HepG2 (cell line): ENCODE measurements around the gene MRNIP. TPM values are rescaled to one million over a fixed set of nuclear protein-coding genes. Genes with fewer than 3 reads are reported as not detected.

Source experiments
- AGO2 ChIP-seq: fragments of 200-400 bp; formaldehyde crosslinking; optimal IDR thresholded peaks from 2 replicates; pipeline ENCODE3; 2017; ENCODE audit warnings: mild to moderate bottlenecking, low read depth, low read length, moderate library complexity
- ARNT ChIP-seq: fragments of 450-650 bp; IDR thresholded peaks from 2 replicates; pipeline ENCODE4 v1.6.1; 2017
- FOXA1 ChIP-seq, 2 experiments: fragments of 450-650 bp in 1 of 2; sonication (generic) in 1 of 2; formaldehyde crosslinking in 1 of 2; IDR thresholded peaks; 2 replicates each; pipeline versions ENCODE4 v1.4.0 to v1.6.1; 2016 to 2020; ENCODE audit warnings: missing genetic modification reagents in 1 of 2
- KLF12 ChIP-seq: sonication (generic); formaldehyde crosslinking; IDR thresholded peaks from 2 replicates; pipeline ENCODE4 v1.4.0; 2020; ENCODE audit warnings: missing genetic modification reagents, borderline replicate concordance
- NR2C2 ChIP-seq: sonication (generic); formaldehyde crosslinking; IDR thresholded peaks from 2 replicates; pipeline ENCODE4 v1.4.0; 2020; ENCODE audit warnings: missing genetic modification reagents, mild to moderate bottlenecking, moderate library complexity, borderline replicate concordance
- SKI ChIP-seq: fragments of 450-650 bp; IDR thresholded peaks from one replicate; pipeline ENCODE4 v1.6.1; 2018; ENCODE audit warnings: mild to moderate bottlenecking; ENCODE audit not compliant: partially characterized antibody
- THYN1 ChIP-seq: sonication (generic); formaldehyde crosslinking; IDR thresholded peaks from 2 replicates; pipeline ENCODE4 v1.8.1; 2023; ENCODE audit warnings: low read depth, mild to moderate bottlenecking, moderate library complexity, missing genetic modification reagents, borderline replicate concordance
- ZNF382 ChIP-seq: sonication (generic); formaldehyde crosslinking; IDR thresholded peaks from 2 replicates; pipeline ENCODE4 v1.5.0; 2020; ENCODE audit warnings: missing genetic modification reagents, mild to moderate bottlenecking, borderline replicate concordance
- ZSCAN12 ChIP-seq: sonication (generic); formaldehyde crosslinking; IDR thresholded peaks from 2 replicates; pipeline ENCODE4 v1.9.0; 2021; ENCODE audit warnings: mild to moderate bottlenecking, missing genetic modification reagents
- polyA plus RNA-seq, 8 experiments: library from polyadenylated mRNA; depleted of rRNA in 3 of 8; stranded (reverse) in 7 of 8; unstranded in 1 of 8; fragments of >200 nt; fragmentation: Illumina TruSeq in 4 of 8; extraction: Trizol in 4 of 8; gene quantifications; 2 replicates each; pipeline versions ENCODE4 v1.2.1 to v1.2.3, GENCODE V29; 2011 to 2016; ENCODE audit warnings: low read depth in 4 of 8, missing spikeins in 1 of 8, mixed read lengths in 1 of 8; ENCODE audit not compliant: insufficient read depth in 1 of 8
- total RNA-seq, 5 experiments: library from RNA; depleted of rRNA; stranded (reverse); fragments of >200 nt; fragmentation: Illumina TruSeq; extraction: Trizol; gene quantifications; 2 replicates each; pipeline ENCODE4 v1.2.3, GENCODE V29; 2016; ENCODE audit warnings: low read depth in 1 of 5
- TF ChIP-seq, protein P1 (sequence below): sonication (generic); formaldehyde crosslinking; IDR thresholded peaks from 2 replicates; pipeline ENCODE4 v1.4.0; 2020; ENCODE audit warnings: mild to moderate bottlenecking, missing genetic modification reagents
- TF ChIP-seq, protein P2 (sequence below): IDR thresholded peaks from 2 replicates; pipeline ENCODE4 v1.6.1; 2016; ENCODE audit warnings: missing genetic modification reagents, missing compliant biosample characterization
- TF ChIP-seq, protein P3 (sequence below): sonication (generic); formaldehyde crosslinking; IDR thresholded peaks from 2 replicates; pipeline ENCODE4 v1.5.0; 2020; ENCODE audit warnings: missing genetic modification reagents

The MRNIP gene
- total and polyA plus RNA-seq, 2 of the 13 experiments (the other 11 are each of a cell fraction or from before 2014, with no cell fraction given): 15.5 to 34.1 TPM

DNA sequence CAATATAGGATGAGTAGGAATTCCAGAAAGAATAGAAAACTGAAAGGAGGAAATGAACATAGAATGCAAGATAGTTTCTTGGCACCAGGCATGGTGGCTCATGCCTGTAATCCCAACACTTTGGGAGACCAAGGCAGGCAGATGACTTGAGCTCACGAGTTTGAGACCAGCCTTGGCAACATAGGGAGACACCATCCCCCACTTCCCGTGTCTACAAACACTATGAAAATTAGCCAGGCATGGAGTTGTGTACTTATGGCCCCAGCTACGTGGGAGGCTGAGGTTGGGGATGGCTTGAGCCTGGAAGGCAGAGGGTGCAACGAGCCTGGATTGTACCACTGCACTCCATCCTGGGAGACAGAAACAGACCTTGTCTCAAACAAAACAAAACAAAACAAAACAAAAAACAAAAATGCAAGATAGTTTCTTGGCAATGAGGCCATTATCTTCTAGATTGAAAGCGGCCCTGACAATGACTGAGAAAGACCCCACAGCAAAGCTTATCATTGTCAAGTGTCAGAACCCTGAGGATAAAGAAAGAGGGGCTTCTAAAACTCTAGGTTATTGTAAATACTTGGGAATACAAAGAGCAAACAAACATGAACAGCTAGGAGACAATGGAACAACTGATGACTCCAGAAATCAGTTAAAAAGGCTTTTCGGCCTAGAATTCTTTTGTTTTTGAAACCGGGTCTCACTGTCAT lies 28.7 kb downstream of the MRNIP start (continued):
- TF ChIP-seq, protein P1, sequence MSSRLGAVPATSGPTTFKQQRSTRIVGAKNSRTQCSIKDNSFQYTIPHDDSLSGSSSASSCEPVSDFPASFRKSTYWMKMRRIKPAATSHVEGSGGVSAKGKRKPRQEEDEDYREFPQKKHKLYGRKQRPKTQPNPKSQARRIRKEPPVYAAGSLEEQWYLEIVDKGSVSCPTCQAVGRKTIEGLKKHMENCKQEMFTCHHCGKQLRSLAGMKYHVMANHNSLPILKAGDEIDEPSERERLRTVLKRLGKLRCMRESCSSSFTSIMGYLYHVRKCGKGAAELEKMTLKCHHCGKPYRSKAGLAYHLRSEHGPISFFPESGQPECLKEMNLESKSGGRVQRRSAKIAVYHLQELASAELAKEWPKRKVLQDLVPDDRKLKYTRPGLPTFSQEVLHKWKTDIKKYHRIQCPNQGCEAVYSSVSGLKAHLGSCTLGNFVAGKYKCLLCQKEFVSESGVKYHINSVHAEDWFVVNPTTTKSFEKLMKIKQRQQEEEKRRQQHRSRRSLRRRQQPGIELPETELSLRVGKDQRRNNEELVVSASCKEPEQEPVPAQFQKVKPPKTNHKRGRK (CRISPR knock-in tag): no peak
- no peak for TF ChIP-seq ARNT
- peak; percentile 29 for TF ChIP-seq AGO2
- TF ChIP-seq SKI: no peak
- TF ChIP-seq FOXA1 (IDR thresholded peaks at IDR 0.05): no peak
- peak; percentile 18; the same call in 1 of the 2 replicates for TF ChIP-seq FOXA1 (CRISPR knock-in tag; IDR thresholded peaks at IDR 0.05)
- TF ChIP-seq KLF12 (CRISPR knock-in tag): no peak
- TF ChIP-seq, protein P2, sequence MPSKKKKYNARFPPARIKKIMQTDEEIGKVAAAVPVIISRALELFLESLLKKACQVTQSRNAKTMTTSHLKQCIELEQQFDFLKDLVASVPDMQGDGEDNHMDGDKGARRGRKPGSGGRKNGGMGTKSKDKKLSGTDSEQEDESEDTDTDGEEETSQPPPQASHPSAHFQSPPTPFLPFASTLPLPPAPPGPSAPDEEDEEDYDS: no peak
- TF ChIP-seq NR2C2 (CRISPR knock-in tag): no peak
- TF ChIP-seq ZSCAN12 (CRISPR knock-in tag): no peak
- no peak for TF ChIP-seq ZNF382 (CRISPR knock-in tag)
- no peak for TF ChIP-seq THYN1 (CRISPR knock-in tag)
- TF ChIP-seq, protein P3, sequence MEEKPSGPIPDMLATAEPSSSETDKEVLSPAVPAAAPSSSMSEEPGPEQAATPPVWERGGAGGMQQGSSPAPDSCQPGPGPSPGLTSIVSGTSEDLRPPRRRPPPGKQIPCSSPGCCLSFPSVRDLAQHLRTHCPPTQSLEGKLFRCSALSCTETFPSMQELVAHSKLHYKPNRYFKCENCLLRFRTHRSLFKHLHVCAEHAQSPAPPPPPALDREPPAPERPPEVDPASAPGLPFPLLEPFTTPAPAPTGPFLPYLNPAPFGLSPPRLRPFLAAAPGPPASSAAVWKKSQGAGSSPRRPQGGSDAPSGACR (CRISPR knock-in tag): no peak
